Prostate gland (tissue), 2 donors: ENCODE results near the gene CPEB1.

Experiments used
- CTCF ChIP-seq, 4 experiments: fragments of 200-600 bp in 2 of 4; fragments of 450-650 bp in 2 of 4; sonication (generic) in 2 of 4; IDR thresholded peaks; 1 replicate in 3 of 4; 2 replicates in 1 of 4; pipeline ENCODE4 v1.5.1; 2016 to 2019; ENCODE audit warnings: antibody characterized with exemption in 4 of 4, mild to moderate bottlenecking in 2 of 4, moderate library complexity in 2 of 4
- POLR2A ChIP-seq: fragments of 450-650 bp; IDR thresholded peaks from one replicate; pipeline ENCODE4 v1.6.1; 2016; ENCODE audit warnings: antibody characterized with exemption, mild to moderate bottlenecking
- POLR2AphosphoS5 ChIP-seq: sonication (generic); formaldehyde crosslinking; IDR thresholded peaks from one replicate; pipeline ENCODE4 v1.6.1; 2017; ENCODE audit warnings: antibody characterized with exemption

- TF ChIP-seq CTCF (IDR thresholded peaks at IDR 0.05) (no peak), POLR2A (no peak), POLR2AphosphoS5 (no peak)
These were observed 115.4 kb downstream of the CPEB1 start for GRCh38 chr15:82531496-82532382.
